SK-N-SH treated with all-trans-retinoic acid at 6 μM for 48 hours (cell line): ENCODE data around the gene SPART.

Source experiments
- CREB5 ChIP-seq: fragments of 250-450 bp; sonication (Bioruptor Pico); IDR thresholded peaks from 2 replicates; pipeline ENCODE4 v1.5.1; 2020; ENCODE audit warnings: low read depth, mild to moderate bottlenecking, moderate library complexity
- ISL1 ChIP-seq: fragments of 250-450 bp; sonication (Bioruptor Pico); IDR thresholded peaks from 2 replicates; pipeline ENCODE4 v2.1.2; 2022; ENCODE audit warnings: mild to moderate bottlenecking, moderate library complexity
- OSR1 ChIP-seq: fragments of 250-450 bp; sonication (Bioruptor Pico); IDR thresholded peaks from 2 replicates; pipeline ENCODE4 v1.8.0; 2022; ENCODE audit warnings: moderate library complexity, mild to moderate bottlenecking, inconsistent platforms
- PATZ1 ChIP-seq: fragments of 250-450 bp; sonication (Bioruptor Pico); IDR thresholded peaks from 2 replicates; pipeline ENCODE4 v1.8.0; 2020; ENCODE audit warnings: mild to moderate bottlenecking, moderate library complexity, borderline replicate concordance
- RARB ChIP-seq: fragments of 250-450 bp; sonication (Bioruptor Pico); IDR thresholded peaks from 2 replicates; pipeline ENCODE4 v1.8.0; 2021; ENCODE audit warnings: mild to moderate bottlenecking, moderate library complexity
- SNAI2 ChIP-seq: fragments of 250-450 bp; sonication (Bioruptor Pico); IDR thresholded peaks from 2 replicates; pipeline ENCODE4 v1.5.0; 2020; ENCODE audit warnings: mild to moderate bottlenecking, moderate library complexity
- ZNF8 ChIP-seq: fragments of 450-650 bp; formaldehyde crosslinking; IDR thresholded peaks from 2 replicates; pipeline ENCODE4 v1.5.0; 2020; ENCODE audit warnings: mild to moderate bottlenecking, moderate library complexity

GRCh38 chr13:36313047-36313969 lies 32.9 kb downstream of the SPART start:
- TF ChIP-seq PATZ1 (CRISPR knock-in tag) (no peak), ZNF8 (CRISPR knock-in tag) (no peak), CREB5 (CRISPR knock-in tag) (no peak), OSR1 (CRISPR knock-in tag) (no peak), SNAI2 (no peak), RARB (CRISPR knock-in tag) (no peak), ISL1 (CRISPR knock-in tag) (no peak)
